Testis (tissue), 3 donors: ENCODE data around the gene PLBD1. TPM values are rescaled to one million over a fixed set of nuclear protein-coding genes. Genes with fewer than 3 reads are reported as not detected.

Source experiments
- DNase-seq: peaks from one replicate; pipeline ENCODE4 v3.0.0-alpha.2; 2019
- H3K27ac ChIP-seq, 2 donors: fragments of 200-600 bp; sonication (generic); one replicate each; pipeline ENCODE4 v1.5.1; 2019
- H3K27me3 ChIP-seq: fragments of 200-600 bp; sonication (generic); one replicate; pipeline ENCODE4 v1.5.1; 2019
- H3K36me3 ChIP-seq: fragments of 200-600 bp; sonication (generic); one replicate; pipeline ENCODE4 v1.5.1; 2017; ENCODE audit warnings: low read depth; ENCODE audit errors: missing control alignments
- H3K4me1 ChIP-seq: fragments of 200-600 bp; sonication (generic); one replicate; pipeline ENCODE4 v1.5.1; 2019
- H3K4me3 ChIP-seq, 2 donors: fragments of 200-600 bp; sonication (generic); one replicate each; pipeline ENCODE4 v1.5.1; 2017 to 2019
- H3K9me3 ChIP-seq: fragments of 200-600 bp; sonication (generic); one replicate; pipeline ENCODE4 v1.5.1; 2017
- POLR2A ChIP-seq: fragments of 450-650 bp; IDR thresholded peaks from one replicate; pipeline ENCODE4 v1.6.1; 2017; ENCODE audit warnings: antibody characterized with exemption, mild to moderate bottlenecking, moderate library complexity
- WGBS, 2 donors: methylation state at CpG; one replicate each; pipeline ENCODE4 v1.1.5; 2018; 5-methylcytosine and 5-hydroxymethylcytosine counted together
- intact Hi-C: fragments of 100-400 bp; cut with DNase I; formaldehyde crosslinking; loops from one replicate; pipeline ENCODE4 v1.15.1; 2023; ENCODE audit warnings: low total_unique reads
- polyA plus RNA-seq: library from polyadenylated mRNA; stranded (reverse); fragments of 350-450 nt; fragmentation: Illumina TruSeq; extraction: RNeasy Lipid Tissue Mini Kit (QIAGEN cat#74804); gene quantifications from one replicate; pipeline ENCODE4 v1.2.3, GENCODE V29; 2014; ENCODE audit warnings: low read depth, low replicate concordance; ENCODE audit not compliant: insufficient read depth
- total RNA-seq, 2 donors: library from RNA; depleted of rRNA; stranded (reverse); fragments of >200 nt; gene quantifications; one replicate each; pipeline ENCODE4 v1.2.3, GENCODE V29; 2016
- TF ChIP-seq, protein P1 (sequence below), 3 experiments: fragments of 450-650 bp in 2 of 3; fragments of 200-600 bp in 1 of 3; sonication (generic) in 1 of 3; IDR thresholded peaks; one replicate each; pipeline ENCODE4 v1.5.1; 2016 to 2019; ENCODE audit warnings: antibody characterized with exemption in 3 of 3, mild to moderate bottlenecking in 2 of 3, moderate library complexity in 1 of 3

The PLBD1 gene
- total and polyA plus RNA-seq, 3 donors from 2014 or later = 9.3 to 18.5 (median 10.7) TPM

DNA sequence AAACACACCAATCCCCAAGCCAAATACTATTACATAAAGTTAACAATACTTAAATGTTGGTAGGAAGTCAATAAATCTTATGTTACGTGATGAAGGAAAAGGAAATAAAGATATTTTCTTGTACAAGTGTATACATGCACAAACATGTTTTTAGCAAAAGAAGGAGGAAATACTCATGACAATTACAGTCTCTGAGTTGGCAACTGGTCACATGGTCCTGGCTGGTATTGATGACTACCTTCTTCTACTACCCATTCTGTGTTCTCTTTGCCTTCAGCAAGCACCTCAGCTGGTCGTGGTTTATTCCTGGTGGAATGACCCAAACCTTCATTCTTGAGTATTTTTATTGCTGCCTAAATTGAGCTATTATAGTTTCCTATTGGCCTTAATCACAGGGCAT, 84.8 kb downstream of the PLBD1 start:
- intact Hi-C loops = no loop called here
- 92% methylated on average over 2 of the region's 2 CpGs for WGBS, 2 donors
- no peak for DNase-seq
- Histone ChIP-seq H3K9me3 (no peaks in the 10 kb centered on the region), H3K36me3 (no peaks in the 10 kb centered on the region), H3K27ac (no peak overlapping the region), H3K27me3 (no peaks in the 10 kb centered on the region), H3K4me1 (no peaks in the 10 kb centered on the region), H3K4me3 (no peak overlapping the region)
- no peak for TF ChIP-seq POLR2A

DNA sequence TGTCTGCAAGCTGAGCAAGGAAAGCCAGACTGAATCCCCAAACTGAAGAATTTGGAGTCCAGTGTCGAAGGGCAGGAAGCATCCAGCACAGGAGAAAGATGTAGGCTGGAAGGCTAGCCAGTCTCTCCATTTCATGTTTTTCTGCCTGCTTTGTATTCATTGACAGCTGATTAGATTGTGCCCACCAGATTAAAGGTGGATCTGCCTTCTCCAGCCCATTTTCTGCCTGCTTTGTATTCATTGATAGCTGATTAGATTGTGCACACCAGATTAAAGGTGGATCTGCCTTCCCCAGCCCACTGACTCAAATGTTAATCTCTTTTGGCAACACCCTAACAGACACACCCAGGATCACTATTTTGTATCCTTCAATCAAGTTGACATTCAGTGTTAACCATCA, 85.3 kb downstream of the PLBD1 start:
- no peak overlapping the region for H3K4me3 ChIP-seq
- no peak overlapping the region for H3K27ac ChIP-seq
- 90 to 100% methylated on average over 1 of the region's 1 CpG for WGBS, 2 donors
- DNase-seq = no peak
- no peaks in the 10 kb centered on the region for H3K36me3 ChIP-seq
- intact Hi-C loops = no loop called here
- H3K9me3 ChIP-seq = no peaks in the 10 kb centered on the region
- no peaks in the 10 kb centered on the region for H3K27me3 ChIP-seq
- H3K4me1 ChIP-seq = no peaks in the 10 kb centered on the region
- TF ChIP-seq, protein P1, sequence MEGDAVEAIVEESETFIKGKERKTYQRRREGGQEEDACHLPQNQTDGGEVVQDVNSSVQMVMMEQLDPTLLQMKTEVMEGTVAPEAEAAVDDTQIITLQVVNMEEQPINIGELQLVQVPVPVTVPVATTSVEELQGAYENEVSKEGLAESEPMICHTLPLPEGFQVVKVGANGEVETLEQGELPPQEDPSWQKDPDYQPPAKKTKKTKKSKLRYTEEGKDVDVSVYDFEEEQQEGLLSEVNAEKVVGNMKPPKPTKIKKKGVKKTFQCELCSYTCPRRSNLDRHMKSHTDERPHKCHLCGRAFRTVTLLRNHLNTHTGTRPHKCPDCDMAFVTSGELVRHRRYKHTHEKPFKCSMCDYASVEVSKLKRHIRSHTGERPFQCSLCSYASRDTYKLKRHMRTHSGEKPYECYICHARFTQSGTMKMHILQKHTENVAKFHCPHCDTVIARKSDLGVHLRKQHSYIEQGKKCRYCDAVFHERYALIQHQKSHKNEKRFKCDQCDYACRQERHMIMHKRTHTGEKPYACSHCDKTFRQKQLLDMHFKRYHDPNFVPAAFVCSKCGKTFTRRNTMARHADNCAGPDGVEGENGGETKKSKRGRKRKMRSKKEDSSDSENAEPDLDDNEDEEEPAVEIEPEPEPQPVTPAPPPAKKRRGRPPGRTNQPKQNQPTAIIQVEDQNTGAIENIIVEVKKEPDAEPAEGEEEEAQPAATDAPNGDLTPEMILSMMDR (IDR thresholded peaks at IDR 0.05) = no peak
- TF ChIP-seq POLR2A = no peak

DNA sequence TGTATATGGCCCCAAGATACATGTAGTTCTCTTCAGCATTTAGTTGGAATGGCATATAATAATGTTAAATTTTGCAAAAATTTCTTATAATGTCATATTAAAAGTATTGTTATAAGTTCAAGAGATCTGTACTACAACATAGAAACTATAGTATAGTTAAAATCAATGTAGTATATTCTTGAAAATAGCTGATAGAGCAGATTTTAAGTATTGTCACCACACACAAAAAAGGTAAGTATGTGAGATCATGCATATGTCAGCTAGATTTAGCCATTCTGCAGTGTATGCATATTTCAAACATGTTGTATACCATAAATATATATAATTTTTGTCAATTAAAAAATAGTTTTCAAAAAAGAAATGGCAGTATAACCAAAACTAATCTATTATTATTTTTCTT, 86.5 kb downstream of the PLBD1 start:
- no peaks in the 10 kb centered on the region for H3K27me3 ChIP-seq
- DNase-seq = no peak
- H3K4me1 ChIP-seq = no peaks in the 10 kb centered on the region
- H3K4me3 ChIP-seq = no peak overlapping the region
- TF ChIP-seq, protein P1 (IDR thresholded peaks at IDR 0.05) = no peak
- TF ChIP-seq POLR2A = no peak
- H3K9me3 ChIP-seq = no peaks in the 10 kb centered on the region
- intact Hi-C loops = no loop called here
- H3K36me3 ChIP-seq = no peaks in the 10 kb centered on the region
- no peak overlapping the region for H3K27ac ChIP-seq

DNA sequence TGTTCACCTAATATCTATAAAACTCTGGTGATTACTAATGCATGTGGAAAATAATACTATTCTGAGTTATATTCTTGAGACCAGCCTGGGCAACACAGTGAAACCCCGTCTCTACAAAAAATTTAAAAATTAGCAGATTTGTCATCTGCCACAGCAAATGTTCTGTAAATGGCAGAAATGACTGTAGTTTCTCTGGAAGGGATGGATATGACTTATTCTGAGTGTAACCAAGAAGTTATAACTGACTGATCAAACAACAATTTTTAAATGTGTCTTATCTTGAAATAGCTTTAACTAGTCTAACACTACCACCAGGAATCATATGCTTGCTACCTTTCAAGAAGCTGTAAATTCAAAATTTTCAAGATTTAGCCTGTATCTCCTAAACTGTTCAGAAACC, 88.7 kb downstream of the PLBD1 start:
- intact Hi-C loops = no loop called here
- TF ChIP-seq POLR2A = no peak
- TF ChIP-seq, protein P1 (IDR thresholded peaks at IDR 0.05) = no peak
- Histone ChIP-seq H3K9me3 (no peaks in the 10 kb centered on the region), H3K36me3 (no peaks in the 10 kb centered on the region), H3K27ac (no peak overlapping the region), H3K4me3 (no peak overlapping the region), H3K4me1 (no peaks in the 10 kb centered on the region), H3K27me3 (no peaks in the 10 kb centered on the region)
- DNase-seq = no peak
- WGBS, 2 donors = 85 to 97% methylated on average over 1 of the region's 1 CpG

DNA sequence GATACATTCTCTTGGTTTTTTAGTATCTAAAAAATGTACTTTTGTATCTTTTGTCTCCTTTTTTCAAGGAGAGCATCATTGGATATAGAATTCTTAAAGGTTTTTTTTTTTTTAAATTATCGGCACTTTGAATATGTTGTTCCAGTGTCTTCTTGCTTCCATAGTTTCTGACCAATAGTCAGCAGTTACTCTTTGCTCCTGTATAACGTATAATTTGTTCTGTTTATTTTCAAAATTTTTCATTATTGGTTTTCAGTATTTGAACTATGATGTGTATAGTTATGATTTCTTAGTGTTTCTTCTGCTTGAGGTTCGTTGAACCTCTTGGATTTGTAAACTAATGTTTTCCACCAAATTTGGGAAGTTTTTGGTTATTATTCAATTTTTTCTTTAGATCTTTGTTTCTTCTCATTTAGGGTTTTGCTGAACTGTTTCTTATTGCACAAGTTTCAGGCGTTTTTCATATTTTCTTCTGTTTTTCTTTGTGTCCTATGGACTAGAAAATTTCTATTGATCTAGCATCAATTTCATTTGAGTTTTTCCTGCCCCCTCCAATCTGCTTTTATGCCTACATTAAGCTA, 93.9 kb downstream of the PLBD1 start:
- no peak for TF ChIP-seq POLR2A
- TF ChIP-seq, protein P1 (IDR thresholded peaks at IDR 0.05) = no peak
- no peak overlapping the region for H3K4me3 ChIP-seq
- 91 to 96% methylated on average over 4 of the region's 4 CpGs for WGBS, 2 donors
- H3K27ac ChIP-seq = no peak overlapping the region
- intact Hi-C loops = no loop called here
- H3K9me3 ChIP-seq = no peaks in the 10 kb centered on the region
- no peak for DNase-seq
- no peaks in the 10 kb centered on the region for H3K36me3 ChIP-seq
- H3K27me3 ChIP-seq = no peaks in the 10 kb centered on the region
- H3K4me1 ChIP-seq = no peaks in the 10 kb centered on the region
